C1 segment of cervical spinal cord (tissue), 14 donors: ENCODE data around the gene CDO1.

ENCODE experiments used
- DNase-seq, 14 donors: peaks; one replicate each; lab custom pipeline; 2025; lab: John Stamatoyannopoulos, UW

CDO1 gene

DNA sequence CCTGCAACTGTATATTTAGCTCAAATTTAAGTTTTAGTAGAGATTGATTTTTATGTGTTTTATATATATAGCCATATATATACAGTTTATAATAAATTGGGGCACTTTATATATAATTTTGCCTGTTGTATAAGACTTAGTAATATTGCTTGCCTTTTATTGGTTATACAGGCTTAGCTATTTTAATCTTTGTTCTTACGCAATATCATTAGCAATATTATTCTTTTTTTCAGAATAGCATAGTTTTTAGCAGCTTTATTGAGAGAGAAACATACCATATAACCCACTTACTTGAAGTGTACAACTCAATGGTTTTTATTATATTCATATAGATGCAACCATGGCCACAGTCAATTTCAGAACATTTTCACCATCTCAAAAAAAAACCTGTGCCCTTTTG, 28.0 kb downstream of the CDO1 start:
- DNase-seq = no peak

DNA sequence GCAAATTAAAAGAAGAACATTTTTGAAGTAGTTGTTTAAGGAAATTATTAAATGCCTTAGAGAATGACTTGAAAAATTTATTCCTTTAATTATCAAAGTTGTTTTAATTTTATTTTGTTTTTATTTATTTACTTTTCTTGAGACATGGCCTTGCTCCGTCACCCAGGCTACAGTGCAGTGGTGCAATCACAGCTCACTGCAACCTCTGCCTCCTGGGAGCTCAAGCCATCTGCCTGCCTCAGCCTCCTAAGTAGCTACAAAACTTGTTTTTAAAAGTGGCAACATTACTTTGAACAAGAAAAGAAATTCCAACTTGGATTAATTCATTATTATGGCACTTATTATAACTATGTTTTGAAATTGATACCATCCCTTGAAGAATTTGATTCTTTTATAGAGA, 29.0 kb downstream of the CDO1 start:
- no peak for DNase-seq

DNA sequence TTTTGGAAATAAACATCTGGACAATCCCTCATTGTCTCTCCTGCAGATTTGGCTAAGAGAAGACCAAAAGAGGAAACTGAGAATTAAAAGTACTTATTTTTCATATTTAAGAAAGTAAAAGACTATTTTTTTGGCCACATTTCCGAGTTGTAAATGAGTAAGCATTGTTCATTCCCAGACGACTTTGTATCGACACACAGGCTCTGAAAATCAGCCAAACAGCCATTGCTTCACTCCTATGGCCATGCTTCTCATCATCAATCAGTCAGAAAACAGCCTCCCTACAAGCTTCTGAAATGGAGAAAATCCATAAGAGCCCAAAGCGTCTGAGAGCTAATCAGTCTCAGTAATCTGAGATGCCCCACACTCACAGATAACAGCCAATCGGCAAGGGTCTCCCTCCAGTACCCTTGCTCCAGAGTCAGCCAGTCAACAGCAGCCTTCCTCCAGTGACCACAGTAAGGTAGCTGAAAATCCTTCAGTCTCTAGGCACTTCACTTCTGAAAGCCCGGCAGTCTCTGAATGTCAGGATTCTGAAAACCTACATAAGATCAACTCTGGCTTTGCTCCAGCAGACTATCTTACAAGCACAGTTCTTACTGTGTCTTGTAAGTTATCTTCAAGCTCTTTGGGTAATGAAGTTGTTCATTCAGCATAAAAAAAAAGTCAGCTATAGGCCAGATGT, 30.9 kb downstream of the CDO1 start:
- no peak for DNase-seq

DNA sequence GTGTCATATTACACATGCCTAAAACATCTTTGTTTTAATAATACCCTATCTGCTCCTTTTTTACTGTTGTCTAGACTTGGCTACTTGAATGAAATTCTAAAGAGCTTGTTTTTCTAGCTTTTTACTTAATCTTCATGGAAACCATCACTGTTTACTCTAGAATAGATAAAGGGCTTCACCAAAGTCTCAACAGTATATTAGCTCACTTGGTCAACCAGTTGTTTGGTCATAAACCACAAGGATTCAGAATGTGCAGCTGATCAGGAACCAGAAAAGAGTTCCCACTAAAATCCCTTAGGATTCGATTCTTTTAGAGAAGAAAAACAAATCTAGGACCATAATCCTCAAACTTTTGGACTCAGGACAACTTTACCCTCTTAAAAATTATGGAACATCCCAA, 38.0 kb downstream of the CDO1 start:
- DNase-seq = no peak

DNA sequence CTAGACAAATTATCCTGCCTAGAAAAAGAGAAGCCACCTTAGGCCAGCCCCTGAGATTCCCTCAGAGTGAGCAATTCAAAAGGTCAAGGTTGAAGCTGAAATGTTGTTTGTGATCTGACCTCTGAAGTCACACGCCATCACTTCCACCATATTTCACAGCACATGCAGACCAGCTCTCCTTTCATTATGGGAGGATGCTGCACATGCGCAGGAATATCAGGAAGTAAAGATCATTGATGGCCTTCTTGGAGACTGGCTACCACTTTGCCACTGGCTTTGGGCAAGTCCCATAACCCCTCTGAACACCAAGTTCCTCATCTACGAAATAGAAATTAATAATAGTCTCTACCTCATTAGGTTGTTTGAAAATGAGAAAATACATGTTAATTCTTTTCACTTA, 39.5 kb downstream of the CDO1 start:
- DNase-seq = no peak

DNA sequence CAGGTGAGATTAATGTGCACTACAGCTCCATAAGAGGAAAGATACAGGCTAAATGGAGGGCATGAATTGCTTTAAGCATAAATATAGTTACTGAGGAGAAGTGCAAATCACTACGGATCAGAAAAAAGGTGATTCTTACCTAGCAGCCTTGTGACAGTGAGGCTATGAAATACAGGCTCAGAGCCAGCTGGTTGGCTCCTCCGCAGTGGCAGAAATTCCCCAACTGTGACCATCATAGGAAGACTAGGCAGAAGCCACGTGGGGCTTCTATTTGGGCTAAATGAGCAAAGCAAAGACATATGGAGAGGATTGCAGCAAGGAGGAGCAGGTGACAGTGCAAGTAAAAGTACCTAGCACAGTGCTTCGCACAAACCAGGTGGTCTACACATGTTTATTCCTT, 40.5 kb downstream of the CDO1 start:
- no peak for DNase-seq

DNA sequence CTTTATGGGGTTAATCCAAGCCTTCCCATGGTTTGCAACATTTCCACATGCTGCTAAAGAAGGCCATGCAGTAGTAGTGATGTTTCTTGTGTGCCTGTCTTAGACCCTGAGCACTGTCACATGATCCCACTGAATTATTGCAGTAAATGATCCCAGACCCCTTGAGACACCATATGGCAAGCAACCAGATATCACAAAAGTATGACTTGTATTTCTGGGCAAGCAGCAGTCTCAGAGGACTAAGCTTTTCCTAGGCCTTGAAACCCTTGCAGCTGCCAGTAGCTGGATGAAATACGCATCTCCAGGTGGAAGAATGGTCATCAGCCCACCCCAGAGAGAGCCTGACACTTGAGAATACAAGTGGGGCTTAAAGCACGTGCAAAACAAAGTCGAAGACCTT, 41.8 kb downstream of the CDO1 start:
- DNase-seq = no peak

DNA sequence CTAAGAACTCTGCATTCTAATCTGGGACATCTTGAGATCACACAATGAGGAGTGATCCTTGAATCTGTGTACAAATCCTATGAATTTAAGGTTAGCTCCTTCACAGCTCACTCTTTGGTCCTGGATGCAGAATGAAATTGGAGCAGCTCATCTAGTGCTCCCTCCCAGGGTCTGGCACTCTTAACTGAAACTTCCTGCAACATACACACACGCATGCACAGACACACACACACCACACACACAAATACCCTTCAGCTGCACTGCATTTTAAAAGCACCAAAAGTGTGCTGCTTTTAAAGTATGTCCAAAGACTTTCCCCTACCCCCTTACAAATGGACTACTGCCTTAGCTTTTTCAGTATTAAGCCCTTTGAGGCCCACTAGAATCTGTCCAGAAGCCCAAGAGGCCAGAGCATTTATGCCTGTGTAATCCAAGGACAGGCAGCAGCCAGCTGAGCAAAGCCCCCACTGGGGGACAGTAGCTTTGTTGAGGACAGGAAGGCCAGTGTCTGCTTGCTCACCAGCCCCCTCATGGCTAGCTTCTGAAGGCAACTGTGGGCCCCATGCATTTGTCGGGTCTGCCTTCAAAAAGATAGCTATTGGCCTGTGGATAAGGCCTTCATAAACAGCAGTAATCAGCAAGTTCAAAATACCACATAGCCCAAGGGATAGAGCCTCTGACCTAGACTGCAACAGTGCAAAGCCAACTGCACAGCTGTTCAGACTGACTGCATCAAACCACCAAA, 43.6 kb downstream of the CDO1 start:
- no peak for DNase-seq

DNA sequence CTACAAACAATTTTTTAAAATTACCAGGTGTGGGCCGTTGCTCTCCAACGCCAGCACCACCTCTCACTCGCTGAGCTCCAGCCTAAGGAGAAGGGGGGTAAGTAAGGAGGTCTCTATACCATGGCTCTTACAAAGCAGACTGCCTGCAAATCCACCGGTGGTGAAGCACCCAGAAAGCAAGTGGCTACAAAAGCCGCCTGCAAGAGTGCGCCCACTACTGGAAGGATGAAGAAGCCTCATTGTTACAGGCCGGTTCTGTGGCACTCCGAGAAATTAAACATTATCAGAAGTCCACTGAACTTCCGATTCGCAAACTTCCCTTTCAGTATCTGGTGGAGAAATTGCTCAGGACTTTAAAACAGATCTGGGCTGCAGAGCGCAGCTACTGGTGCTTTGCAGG, 46.0 kb downstream of the CDO1 start:
- DNase-seq = no peak

DNA sequence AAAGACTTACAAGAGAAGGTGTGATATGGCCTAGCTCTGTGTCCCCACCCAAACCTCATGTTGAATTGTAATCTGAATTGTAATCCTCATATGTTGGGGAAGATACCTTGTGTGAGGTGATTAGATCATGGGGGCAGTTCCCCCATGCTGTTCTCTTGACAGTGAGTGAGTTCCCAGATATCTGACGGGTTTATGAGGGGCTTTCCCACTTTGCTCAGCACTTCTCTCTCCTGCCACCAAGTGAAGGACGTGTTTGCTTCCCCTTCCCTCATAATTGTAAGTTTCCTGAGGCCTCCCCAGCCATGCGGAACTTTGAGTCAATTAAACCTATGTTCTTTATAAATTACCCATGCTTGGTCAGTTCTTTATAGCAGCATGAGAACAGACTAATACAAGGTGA, 49.0 kb downstream of the CDO1 start:
- DNase-seq = no peak

DNA sequence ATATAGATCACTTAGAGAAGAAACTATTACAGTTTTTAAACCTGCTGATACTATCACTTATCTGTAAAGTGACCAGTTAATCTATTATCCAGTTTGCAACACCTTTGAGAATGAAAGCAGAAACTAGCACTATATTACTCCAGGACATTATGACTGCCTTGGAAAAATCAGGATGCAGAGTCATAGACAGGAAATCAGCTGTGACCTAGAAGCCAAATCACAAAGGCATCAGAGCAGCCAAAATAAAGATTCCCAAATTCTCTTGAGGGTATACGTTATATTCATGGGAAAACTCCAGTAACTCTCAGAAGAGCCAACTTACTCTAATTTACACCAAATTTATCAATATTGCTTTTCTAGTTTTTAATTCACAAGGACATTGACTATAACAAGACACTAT, 49.9 kb downstream of the CDO1 start:
- no peak for DNase-seq

DNA sequence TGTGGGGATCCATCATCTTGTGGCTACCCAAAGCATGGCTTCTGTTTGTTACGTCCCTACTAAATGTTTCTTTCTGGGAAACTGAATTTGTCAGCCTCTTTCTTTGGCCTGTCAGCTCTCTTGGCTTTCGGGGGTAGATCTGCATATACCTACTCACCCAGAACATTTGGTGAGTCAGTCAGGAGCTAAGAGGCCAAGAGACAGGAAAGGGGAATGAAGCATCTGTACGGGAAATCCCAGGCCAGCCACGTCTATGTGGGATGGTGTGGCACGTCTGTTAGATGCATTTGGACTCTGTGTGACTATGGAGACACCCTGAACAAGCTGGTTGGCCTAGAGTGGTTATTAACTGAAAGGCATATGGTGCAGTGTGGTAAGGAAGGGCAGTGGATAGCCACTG, 58.1 kb downstream of the CDO1 start:
- DNase-seq = no peak

DNA sequence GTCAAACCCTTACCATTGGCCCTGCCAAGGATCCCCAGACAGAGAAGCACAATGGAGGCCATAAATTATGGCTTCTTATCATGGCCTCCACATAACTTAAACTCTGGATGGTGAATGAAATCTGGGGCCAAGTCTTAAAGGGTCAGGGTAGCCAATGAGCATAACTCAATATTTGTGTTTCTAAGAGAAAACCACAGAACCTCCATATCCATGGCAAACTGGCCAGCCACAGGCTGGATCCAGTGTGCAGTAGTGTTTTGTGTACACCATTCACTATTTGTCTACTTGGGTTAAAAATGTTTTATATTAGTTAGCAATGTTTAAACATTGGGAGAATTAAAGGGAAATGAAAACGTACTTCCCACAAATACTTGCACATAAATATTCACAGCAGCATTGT, 60.8 kb downstream of the CDO1 start:
- DNase-seq = no peak
